ENCODE results near the gene MAGOH.

MAGOH gene

DNA sequence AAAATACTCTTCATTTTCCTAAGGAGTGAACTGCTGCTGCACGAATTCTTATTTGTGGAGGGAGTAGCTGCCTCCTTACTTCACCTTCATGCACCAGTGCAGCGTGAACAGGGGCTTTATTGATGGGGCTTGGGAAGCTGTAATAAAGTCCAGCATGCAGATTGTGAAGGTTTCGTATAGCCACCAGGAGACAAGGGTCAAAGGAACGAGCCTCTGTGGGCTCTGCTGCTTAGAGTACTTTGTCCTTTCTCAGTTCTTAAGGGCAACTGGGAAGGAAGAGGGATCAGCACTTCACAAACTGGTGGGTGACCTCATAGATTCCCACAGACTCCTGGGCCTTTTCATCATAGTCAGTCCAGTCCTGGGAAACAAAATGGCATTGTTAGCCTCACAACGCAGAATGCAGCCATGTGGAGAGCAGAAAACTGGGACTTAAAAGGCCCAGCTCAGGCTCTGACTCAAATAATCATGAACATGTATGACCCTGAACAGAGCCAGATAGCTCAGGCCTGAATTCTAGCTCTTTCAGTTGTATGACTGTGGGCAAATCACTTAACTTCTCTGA lies 23.9 kb downstream of the MAGOH start:
- TF ChIP-seq, protein P1, sequence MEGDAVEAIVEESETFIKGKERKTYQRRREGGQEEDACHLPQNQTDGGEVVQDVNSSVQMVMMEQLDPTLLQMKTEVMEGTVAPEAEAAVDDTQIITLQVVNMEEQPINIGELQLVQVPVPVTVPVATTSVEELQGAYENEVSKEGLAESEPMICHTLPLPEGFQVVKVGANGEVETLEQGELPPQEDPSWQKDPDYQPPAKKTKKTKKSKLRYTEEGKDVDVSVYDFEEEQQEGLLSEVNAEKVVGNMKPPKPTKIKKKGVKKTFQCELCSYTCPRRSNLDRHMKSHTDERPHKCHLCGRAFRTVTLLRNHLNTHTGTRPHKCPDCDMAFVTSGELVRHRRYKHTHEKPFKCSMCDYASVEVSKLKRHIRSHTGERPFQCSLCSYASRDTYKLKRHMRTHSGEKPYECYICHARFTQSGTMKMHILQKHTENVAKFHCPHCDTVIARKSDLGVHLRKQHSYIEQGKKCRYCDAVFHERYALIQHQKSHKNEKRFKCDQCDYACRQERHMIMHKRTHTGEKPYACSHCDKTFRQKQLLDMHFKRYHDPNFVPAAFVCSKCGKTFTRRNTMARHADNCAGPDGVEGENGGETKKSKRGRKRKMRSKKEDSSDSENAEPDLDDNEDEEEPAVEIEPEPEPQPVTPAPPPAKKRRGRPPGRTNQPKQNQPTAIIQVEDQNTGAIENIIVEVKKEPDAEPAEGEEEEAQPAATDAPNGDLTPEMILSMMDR (IDR thresholded peaks at IDR 0.05), result no peak

DNA sequence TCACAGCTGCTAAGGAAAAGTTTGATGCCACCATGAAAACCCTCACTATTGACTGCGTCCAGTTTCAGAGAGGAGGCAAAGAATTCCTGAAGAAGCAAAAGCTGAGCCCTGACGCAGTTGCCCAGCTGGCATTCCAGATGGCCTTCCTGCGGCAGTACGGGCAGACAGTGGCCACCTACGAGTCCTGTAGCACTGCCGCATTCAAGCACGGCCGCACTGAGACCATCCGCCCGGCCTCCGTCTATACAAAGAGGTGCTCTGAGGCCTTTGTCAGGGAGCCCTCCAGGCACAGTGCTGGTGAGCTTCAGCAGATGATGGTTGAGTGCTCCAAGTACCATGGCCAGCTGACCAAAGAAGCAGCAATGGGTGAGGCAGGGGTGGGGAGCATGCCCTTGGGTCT lies 27.4 kb downstream of the MAGOH start:
- TF ChIP-seq, protein P1 (IDR thresholded peaks at IDR 0.05), result no peak

DNA sequence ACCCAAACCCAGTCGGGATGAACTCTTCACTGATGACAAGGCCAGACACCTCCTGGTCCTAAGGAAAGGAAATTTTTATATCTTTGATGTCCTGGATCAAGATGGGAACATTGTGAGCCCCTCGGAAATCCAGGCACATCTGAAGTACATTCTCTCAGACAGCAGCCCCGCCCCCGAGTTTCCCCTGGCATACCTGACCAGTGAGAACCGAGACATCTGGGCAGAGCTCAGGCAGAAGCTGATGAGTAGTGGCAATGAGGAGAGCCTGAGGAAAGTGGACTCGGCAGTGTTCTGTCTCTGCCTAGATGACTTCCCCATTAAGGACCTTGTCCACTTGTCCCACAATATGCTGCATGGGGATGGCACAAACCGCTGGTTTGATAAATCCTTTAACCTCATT lies 28.0 kb downstream of the MAGOH start:
- TF ChIP-seq, protein P1 (IDR thresholded peaks at IDR 0.05), result no peak

DNA sequence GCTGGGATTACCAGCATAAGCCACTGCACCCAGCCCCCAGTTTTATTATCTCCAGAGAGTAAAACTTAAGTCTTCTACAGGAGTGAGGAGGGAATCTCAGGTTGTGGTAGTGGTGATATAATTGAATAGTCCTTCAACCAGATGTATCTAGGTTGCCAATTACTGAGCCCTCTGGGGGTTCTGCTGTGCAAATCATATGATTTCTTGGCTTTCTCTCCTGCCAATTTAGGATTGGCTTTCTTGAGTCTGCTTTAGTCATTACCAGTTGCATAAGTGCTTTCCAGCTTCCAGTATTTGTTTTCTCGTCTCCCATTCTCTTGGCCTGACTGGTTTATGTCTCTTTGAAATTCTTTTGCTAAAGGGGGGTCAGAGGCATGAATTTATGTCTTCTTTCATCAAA lies 30.6 kb downstream of the MAGOH start:
- TF ChIP-seq, protein P1 (IDR thresholded peaks at IDR 0.05), result no peak

DNA sequence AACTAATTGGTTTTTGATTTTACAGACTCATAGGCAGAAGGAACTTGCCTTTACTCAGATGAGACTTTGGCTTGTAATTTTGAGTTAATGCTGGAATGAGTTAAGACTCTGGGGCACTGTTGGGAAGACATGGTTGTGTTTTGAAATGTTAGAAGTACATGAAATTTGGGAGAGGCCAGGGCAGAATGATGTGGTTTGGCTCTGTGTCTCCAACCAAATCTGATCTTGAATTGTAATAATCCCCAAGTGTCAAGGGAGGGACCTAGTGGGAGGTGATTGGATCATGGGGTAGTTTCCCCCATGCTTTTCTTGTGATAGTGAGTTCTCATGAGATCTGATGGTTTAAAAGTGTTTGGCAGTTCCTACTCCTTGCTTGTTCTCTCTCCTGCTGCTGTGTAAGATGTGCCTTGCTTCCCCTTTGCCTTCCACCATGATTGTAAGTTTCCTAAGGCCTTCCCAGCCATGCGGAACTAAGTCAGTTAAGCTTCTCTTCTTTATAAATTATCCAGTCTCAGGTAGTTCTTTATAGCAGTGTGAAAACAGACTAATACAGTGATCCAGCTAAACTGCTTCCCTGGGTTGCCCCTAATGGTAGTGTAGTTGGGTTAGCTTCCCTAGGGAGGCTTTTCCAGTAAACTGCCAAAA lies 31.5 kb downstream of the MAGOH start:
- TF ChIP-seq, protein P1 (IDR thresholded peaks at IDR 0.05), result no peak

DNA sequence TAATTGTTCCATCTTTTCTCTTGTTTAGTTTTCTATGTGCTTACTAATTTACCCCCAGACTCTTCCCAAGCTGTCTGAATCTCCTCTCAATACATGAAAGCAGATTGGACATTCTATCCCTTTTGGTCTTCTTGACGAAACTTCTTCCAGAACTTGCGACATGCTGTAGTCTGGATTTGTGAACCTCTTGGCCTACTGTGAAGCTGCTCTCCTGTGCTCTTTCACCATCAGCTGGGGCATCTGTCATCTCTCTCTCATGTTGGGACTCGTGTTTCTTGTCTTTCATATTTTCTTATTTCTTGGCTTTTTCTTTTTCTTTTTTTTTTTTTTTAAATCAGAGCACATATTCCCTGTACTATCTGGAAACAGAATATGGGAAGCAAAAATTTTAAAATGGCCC lies 34.9 kb downstream of the MAGOH start:
- TF ChIP-seq, protein P1 (IDR thresholded peaks at IDR 0.05), result no peak

DNA sequence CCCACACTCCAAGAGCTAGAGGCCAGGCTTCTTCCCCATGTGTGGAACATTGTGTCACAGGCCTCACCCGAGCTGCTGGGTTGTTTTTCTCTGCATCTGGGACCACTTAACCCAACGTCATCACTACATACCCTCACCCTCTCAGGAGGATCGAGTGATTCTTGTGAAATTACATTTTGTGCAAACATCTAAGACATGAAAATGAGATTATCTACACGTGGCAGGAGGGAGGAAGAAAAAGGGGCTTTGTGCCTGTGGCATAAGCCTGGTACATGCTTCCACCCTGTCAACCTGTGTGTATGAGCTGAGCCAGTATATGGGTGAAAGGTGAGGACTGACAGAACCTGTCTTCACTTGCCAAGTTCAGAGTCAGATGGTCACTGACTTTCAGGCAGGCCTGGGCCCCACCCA lies 40.1 kb downstream of the MAGOH start:
- TF ChIP-seq, protein P1 (IDR thresholded peaks at IDR 0.05), result no peak
